ENCODE results near the gene MRPL36.

The MRPL36 gene

GRCh38 chr5:1782385-1783215 is 17.0 kb downstream of the MRPL36 start:
- TF ChIP-seq POLR2AphosphoS5 (IDR thresholded peaks at IDR 0.05; ENCODE audit: low read depth, low read length) (no peak), TAF1 (IDR thresholded peaks at IDR 0.05; ENCODE audit: borderline replicate concordance, low read depth, low read length) (no peak)
- DNase-seq (ENCODE audit: insufficient read length) (no peak), FAIRE-seq (peak; percentile 86)

GRCh38 chr5:1781726-1782384 is 17.8 kb downstream of the MRPL36 start:
- no peak for TF ChIP-seq POLR2AphosphoS5 (IDR thresholded peaks at IDR 0.05; ENCODE audit: low read depth, low read length)
- TF ChIP-seq TAF1 (IDR thresholded peaks at IDR 0.05; ENCODE audit: borderline replicate concordance, low read depth, low read length), result no peak
- TF ChIP-seq POLR2A (IDR thresholded peaks at IDR 0.05; ENCODE audit: low read depth, low read length), result no peak
- FAIRE-seq (no peak), DNase-seq (ENCODE audit: insufficient read length) (no peak)

GRCh38 chr5:1781107-1781506 is 18.5 kb downstream of the MRPL36 start:
- no peak for FAIRE-seq
- no peak for DNase-seq (ENCODE audit: insufficient read length)
- TF ChIP-seq TAF1 (IDR thresholded peaks at IDR 0.05; ENCODE audit: borderline replicate concordance, low read depth, low read length) (no peak), POLR2A (IDR thresholded peaks at IDR 0.05; ENCODE audit: low read depth, low read length) (no peak), POLR2AphosphoS5 (IDR thresholded peaks at IDR 0.05; ENCODE audit: low read depth, low read length) (no peak)

- no peak for DNase-seq (ENCODE audit: insufficient read length)
- no peak for FAIRE-seq
- TF ChIP-seq TAF1 (IDR thresholded peaks at IDR 0.05; ENCODE audit: borderline replicate concordance, low read depth, low read length) (no peak), POLR2A (IDR thresholded peaks at IDR 0.05; ENCODE audit: low read depth, low read length) (no peak), POLR2AphosphoS5 (IDR thresholded peaks at IDR 0.05; ENCODE audit: low read depth, low read length) (no peak)
Observed at GRCh38 chr5:1780614-1780930, 19.1 kb downstream of the MRPL36 start.

- TF ChIP-seq TAF1 (IDR thresholded peaks at IDR 0.05; ENCODE audit: borderline replicate concordance, low read depth, low read length), result no peak
- TF ChIP-seq POLR2AphosphoS5 (IDR thresholded peaks at IDR 0.05; ENCODE audit: low read depth, low read length), result no peak
- TF ChIP-seq POLR2A (IDR thresholded peaks at IDR 0.05; ENCODE audit: low read depth, low read length), result no peak
- FAIRE-seq (no peak), DNase-seq (ENCODE audit: insufficient read length) (no peak)
Observed at GRCh38 chr5:1779782-1780613, 19.6 kb downstream of the MRPL36 start.

GRCh38 chr5:1779021-1779680 is 20.5 kb downstream of the MRPL36 start:
- FAIRE-seq (no peak), DNase-seq (ENCODE audit: insufficient read length) (no peak)
- no peak for TF ChIP-seq POLR2A (IDR thresholded peaks at IDR 0.05; ENCODE audit: low read depth, low read length)
- TF ChIP-seq TAF1 (IDR thresholded peaks at IDR 0.05; ENCODE audit: borderline replicate concordance, low read depth, low read length), result no peak
- no peak for TF ChIP-seq POLR2AphosphoS5 (IDR thresholded peaks at IDR 0.05; ENCODE audit: low read depth, low read length)

- DNase-seq (ENCODE audit: insufficient read length), result no peak
- TF ChIP-seq POLR2A (IDR thresholded peaks at IDR 0.05; ENCODE audit: low read depth, low read length) (no peak), TAF1 (IDR thresholded peaks at IDR 0.05; ENCODE audit: borderline replicate concordance, low read depth, low read length) (no peak), POLR2AphosphoS5 (IDR thresholded peaks at IDR 0.05; ENCODE audit: low read depth, low read length) (no peak)
- FAIRE-seq, result no peak
Observed at GRCh38 chr5:1778138-1779020, 21.3 kb downstream of the MRPL36 start.

- no peak for FAIRE-seq
- DNase-seq (ENCODE audit: insufficient read length), result no peak
- no peak for TF ChIP-seq POLR2AphosphoS5 (IDR thresholded peaks at IDR 0.05; ENCODE audit: low read depth, low read length)
- TF ChIP-seq TAF1 (IDR thresholded peaks at IDR 0.05; ENCODE audit: borderline replicate concordance, low read depth, low read length), result no peak
- no peak for TF ChIP-seq POLR2A (IDR thresholded peaks at IDR 0.05; ENCODE audit: low read depth, low read length)
Observed at GRCh38 chr5:1777281-1778137, 22.1 kb downstream of the MRPL36 start.

GRCh38 chr5:1776831-1777230 is 22.8 kb downstream of the MRPL36 start:
- no peak for DNase-seq (ENCODE audit: insufficient read length)
- no peak for FAIRE-seq
- TF ChIP-seq POLR2A (IDR thresholded peaks at IDR 0.05; ENCODE audit: low read depth, low read length), result no peak
- TF ChIP-seq POLR2AphosphoS5 (IDR thresholded peaks at IDR 0.05; ENCODE audit: low read depth, low read length), result no peak
- no peak for TF ChIP-seq TAF1 (IDR thresholded peaks at IDR 0.05; ENCODE audit: borderline replicate concordance, low read depth, low read length)

Measured in GM12892 (cell line).